ENCODE data around the gene ERGIC1.

DNA sequence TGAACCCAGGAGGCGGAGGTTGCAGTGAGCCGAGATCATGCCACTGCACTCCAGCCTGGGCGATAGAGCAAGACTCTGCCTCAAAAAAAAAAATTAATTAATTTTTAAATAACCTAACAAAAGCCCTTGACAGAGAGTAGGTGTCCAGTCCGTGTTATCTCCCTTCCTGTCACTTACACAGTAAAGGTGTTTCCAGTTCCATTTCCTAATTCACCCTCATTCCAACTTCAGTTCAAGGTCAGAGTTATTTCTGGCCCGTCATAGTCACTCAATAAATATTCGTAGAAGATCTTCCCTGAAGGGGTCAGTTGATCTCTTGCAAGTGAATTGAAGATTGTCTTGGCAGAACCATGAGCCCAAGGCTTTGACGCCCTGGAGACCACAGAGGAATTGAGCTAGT, 16.4 kb upstream of the ERGIC1 start:
- TF ChIP-seq, protein P1, sequence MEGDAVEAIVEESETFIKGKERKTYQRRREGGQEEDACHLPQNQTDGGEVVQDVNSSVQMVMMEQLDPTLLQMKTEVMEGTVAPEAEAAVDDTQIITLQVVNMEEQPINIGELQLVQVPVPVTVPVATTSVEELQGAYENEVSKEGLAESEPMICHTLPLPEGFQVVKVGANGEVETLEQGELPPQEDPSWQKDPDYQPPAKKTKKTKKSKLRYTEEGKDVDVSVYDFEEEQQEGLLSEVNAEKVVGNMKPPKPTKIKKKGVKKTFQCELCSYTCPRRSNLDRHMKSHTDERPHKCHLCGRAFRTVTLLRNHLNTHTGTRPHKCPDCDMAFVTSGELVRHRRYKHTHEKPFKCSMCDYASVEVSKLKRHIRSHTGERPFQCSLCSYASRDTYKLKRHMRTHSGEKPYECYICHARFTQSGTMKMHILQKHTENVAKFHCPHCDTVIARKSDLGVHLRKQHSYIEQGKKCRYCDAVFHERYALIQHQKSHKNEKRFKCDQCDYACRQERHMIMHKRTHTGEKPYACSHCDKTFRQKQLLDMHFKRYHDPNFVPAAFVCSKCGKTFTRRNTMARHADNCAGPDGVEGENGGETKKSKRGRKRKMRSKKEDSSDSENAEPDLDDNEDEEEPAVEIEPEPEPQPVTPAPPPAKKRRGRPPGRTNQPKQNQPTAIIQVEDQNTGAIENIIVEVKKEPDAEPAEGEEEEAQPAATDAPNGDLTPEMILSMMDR (conservative IDR thresholded peaks at IDR 0.05; ENCODE audit: low read depth in 2 of 2) = no peak
- TF ChIP-seq EZH2 (IDR thresholded peaks at IDR 0.05; ENCODE audit: low read depth, unreplicated experiment) (no peak), POLR2AphosphoS5 (IDR thresholded peaks at IDR 0.05; ENCODE audit: low read depth) (no peak)
